ENCODE results near the gene RPS4Y1. TPM values are rescaled to one million over a fixed set of nuclear protein-coding genes. Genes with fewer than 3 reads are reported as not detected.

Gene RPS4Y1
- total RNA-seq, 1 experiment from 2014 or later: 324 TPM

Other genes starting within 250 kb of the RPS4Y1 start
- gene SRY, start 53.9 kb upstream of the RPS4Y1 start, total RNA-seq (2014; rRNA removed; shearing (Covaris generic)): not detected in 2 replicates
- gene ZFY, start 93.8 kb downstream of the RPS4Y1 start, total RNA-seq (2014; rRNA removed; shearing (Covaris generic)): 4.3 and 4.4 TPM in 2 replicates

Data from SJCRH30 (cell line).